Peyer's patch (tissue), 4 donors: ENCODE measurements around the gene SIGLEC9. TPM values are rescaled to one million over a fixed set of nuclear protein-coding genes. Genes with fewer than 3 reads are reported as not detected.
A peak's percentile ranks its signal among the peaks of the same experiment; 100 is the strongest.

Source experiments
- DNase-seq, 3 donors: peaks; one replicate each; pipeline ENCODE4 v3.0.0-alpha.2; 2017 to 2019
- H3K27ac ChIP-seq, 4 donors: fragments of 200-600 bp; sonication (generic); one replicate each; pipeline ENCODE4 v1.5.1; 2016 to 2019
- H3K27me3 ChIP-seq, 2 donors: fragments of 200-600 bp; sonication (generic); one replicate each; pipeline ENCODE4 v1.5.1; 2019
- H3K36me3 ChIP-seq, 3 donors: fragments of 200-600 bp; sonication (generic); one replicate each; pipeline ENCODE4 v1.5.1; 2016 to 2019
- H3K4me1 ChIP-seq, 4 donors: fragments of 200-600 bp; sonication (generic); one replicate each; pipeline ENCODE4 v1.5.1; 2016 to 2019
- H3K4me3 ChIP-seq, 4 donors: fragments of 200-600 bp; sonication (generic); 1 replicate in 3 of 4; 2 replicates in 1 of 4; pipeline ENCODE4 v1.5.1; 2016 to 2019; ENCODE audit warnings: mild to moderate bottlenecking in 1 of 4
- H3K9me3 ChIP-seq, 4 donors: fragments of 200-600 bp; sonication (generic); one replicate each; pipeline ENCODE4 v1.5.1; 2016 to 2019; ENCODE audit warnings: mild to moderate bottlenecking in 1 of 4
- CTCF ChIP-seq, 6 experiments: fragments of 450-650 bp in 4 of 6; fragments of 200-600 bp in 2 of 6; sonication (generic) in 1 of 6; IDR thresholded peaks; one replicate each; pipeline ENCODE4 v1.5.1; 2017 to 2019; ENCODE audit warnings: antibody characterized with exemption in 6 of 6, mild to moderate bottlenecking in 3 of 6, moderate library complexity in 1 of 6
- POLR2A ChIP-seq, 2 donors: fragments of 450-650 bp; IDR thresholded peaks; one replicate each; pipeline ENCODE4 v1.5.1; 2017; ENCODE audit warnings: antibody characterized with exemption in 2 of 2, mild to moderate bottlenecking in 2 of 2, moderate library complexity in 2 of 2
- total RNA-seq, 4 donors: library from RNA; depleted of rRNA; stranded (reverse); fragments of >200 nt; gene quantifications; one replicate each; pipeline ENCODE4 v1.1.0, GENCODE V29; 2016

The SIGLEC9 gene
- total RNA-seq, 4 donors from 2014 or later = 1.9 to 2.1 TPM; not detected in 2

GRCh38 chr19:51108805-51109146 lies 15.9 kb upstream of the SIGLEC9 start:
- Histone ChIP-seq H3K4me3 (peak overlapping the region; percentile 56 to 76 (median 68)), H3K27me3 (no peaks in the 10 kb centered on the region), H3K4me1 (peaks cover 0 to 16% (median 3%) of the 10 kb centered on the region in 4 donors), H3K9me3 (no peaks in the 10 kb centered on the region), H3K36me3 (peaks cover 0 to 4% (median 0%) of the 10 kb centered on the region in 3 donors), H3K27ac (peak overlapping the region in 2 of 4 donors; percentile 29 to 65)
- TF ChIP-seq CTCF (IDR thresholded peaks at IDR 0.05) (peak in 1 of 6 experiments; percentile 31), POLR2A (IDR thresholded peaks at IDR 0.05) (no peak)
- no peak for DNase-seq

DNA sequence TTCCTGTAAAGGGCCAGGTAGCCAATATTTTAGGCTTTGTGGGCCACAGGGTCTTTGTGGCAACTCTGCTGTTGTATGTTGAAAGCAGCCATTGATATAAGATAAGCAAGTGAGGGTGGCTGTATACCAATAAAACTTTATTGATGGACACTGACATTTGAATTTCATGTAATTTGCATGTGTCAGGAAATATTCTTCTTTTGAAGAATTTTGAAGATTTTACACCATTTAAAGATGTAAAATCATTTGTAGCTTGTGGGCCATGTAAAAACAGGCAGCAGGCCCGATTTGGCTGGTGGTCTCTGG lies 14.1 kb upstream of the SIGLEC9 start:
- H3K9me3 ChIP-seq = no peaks in the 10 kb centered on the region
- no peak overlapping the region for H3K4me3 ChIP-seq
- TF ChIP-seq CTCF (IDR thresholded peaks at IDR 0.05) = no peak
- no peak for TF ChIP-seq POLR2A (IDR thresholded peaks at IDR 0.05)
- peaks cover 0 to 16% (median 3%) of the 10 kb centered on the region in 4 donors for H3K4me1 ChIP-seq
- no peak for DNase-seq
- H3K27me3 ChIP-seq = no peaks in the 10 kb centered on the region
- no peaks in the 10 kb centered on the region for H3K36me3 ChIP-seq
- no peak overlapping the region for H3K27ac ChIP-seq

DNA sequence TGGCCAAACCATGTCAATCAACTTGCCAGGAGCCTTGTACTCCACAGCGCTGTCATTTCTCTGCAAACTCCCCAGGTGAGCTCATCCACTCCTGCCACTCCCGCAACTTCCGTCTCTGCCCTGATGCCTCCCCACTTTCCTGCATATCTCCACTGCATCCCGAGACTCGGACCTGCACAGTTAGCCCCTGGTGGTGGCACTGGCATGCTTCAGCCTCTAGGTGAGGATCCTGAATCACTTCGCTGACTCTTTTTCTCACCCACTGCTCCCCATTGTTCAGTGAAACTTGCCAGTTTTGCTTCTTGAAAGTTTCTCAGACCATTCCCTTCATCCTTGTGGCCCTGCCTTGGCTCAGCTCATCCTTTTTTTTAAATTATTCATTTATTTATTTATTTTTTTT lies 13.1 kb upstream of the SIGLEC9 start:
- TF ChIP-seq POLR2A (IDR thresholded peaks at IDR 0.05) (no peak), CTCF (IDR thresholded peaks at IDR 0.05) (peak in 1 of 6 experiments; percentile 10)
- Histone ChIP-seq H3K4me1 (peaks cover 0 to 16% (median 3%) of the 10 kb centered on the region in 4 donors), H3K27me3 (no peaks in the 10 kb centered on the region), H3K4me3 (no peak overlapping the region), H3K36me3 (no peaks in the 10 kb centered on the region), H3K9me3 (no peaks in the 10 kb centered on the region), H3K27ac (no peak overlapping the region)
- no peak for DNase-seq

- Histone ChIP-seq H3K27me3 (no peaks in the 10 kb centered on the region), H3K4me1 (no peaks in the 10 kb centered on the region), H3K9me3 (no peaks in the 10 kb centered on the region), H3K4me3 (no peak overlapping the region), H3K36me3 (no peaks in the 10 kb centered on the region), H3K27ac (no peak overlapping the region)
- TF ChIP-seq POLR2A (IDR thresholded peaks at IDR 0.05) = no peak
- TF ChIP-seq CTCF (IDR thresholded peaks at IDR 0.05) = no peak
- no peak for DNase-seq
Measured at GRCh38 chr19:51114087-51114729, 10.5 kb upstream of the SIGLEC9 start.

DNA sequence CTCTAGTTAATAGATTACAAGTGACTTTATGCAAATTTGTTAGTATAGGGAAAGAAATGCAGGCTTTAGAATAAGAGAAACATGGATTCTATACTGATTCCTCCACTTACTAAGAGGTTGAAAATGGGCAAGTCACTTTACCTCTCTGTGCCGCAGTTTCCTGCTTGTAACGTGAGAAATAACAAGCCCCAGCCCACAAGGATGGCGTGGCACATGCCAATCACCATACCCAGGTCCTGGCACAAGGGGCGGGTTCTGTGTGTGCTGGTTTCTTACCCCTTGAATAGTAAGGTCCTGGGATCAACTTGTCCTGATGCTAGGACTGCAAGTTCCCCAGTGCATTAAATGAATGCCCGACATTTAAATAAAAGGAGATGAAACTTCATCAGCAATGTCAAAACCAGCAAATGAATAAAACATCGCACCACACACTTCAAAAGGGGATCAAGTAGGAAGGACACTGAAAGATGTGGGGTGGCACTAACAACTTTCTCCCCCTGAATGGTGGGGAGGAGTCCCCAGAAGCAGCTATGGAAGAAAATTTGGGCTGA lies 7.9 kb upstream of the SIGLEC9 start:
- H3K4me3 ChIP-seq = no peak overlapping the region
- no peaks in the 10 kb centered on the region for H3K27me3 ChIP-seq
- H3K4me1 ChIP-seq = no peaks in the 10 kb centered on the region
- H3K27ac ChIP-seq = no peak overlapping the region
- DNase-seq = no peak
- TF ChIP-seq CTCF (IDR thresholded peaks at IDR 0.05) (no peak), POLR2A (IDR thresholded peaks at IDR 0.05) (no peak)
- no peaks in the 10 kb centered on the region for H3K36me3 ChIP-seq
- H3K9me3 ChIP-seq = no peaks in the 10 kb centered on the region
